Hippocampal formation (tissue), 2 donors: ENCODE results near the gene PRRT4.

ENCODE experiments used
- DNase-seq, 2 donors: peaks; one replicate each; lab custom pipeline; 2025; lab: John Stamatoyannopoulos, UW

Gene PRRT4

GRCh38 chr7:128374041-128374440 is 12.6 kb upstream of the PRRT4 start:
- no peak for DNase-seq

GRCh38 chr7:128373606-128374005 is 12.1 kb upstream of the PRRT4 start:
- DNase-seq = no peak

- DNase-seq = no peak
Observed at GRCh38 chr7:128370491-128370890, 9.0 kb upstream of the PRRT4 start.

- no peak for DNase-seq
Observed at GRCh38 chr7:128366986-128367385, 5.5 kb upstream of the PRRT4 start.

GRCh38 chr7:128366300-128366699 is 4.8 kb upstream of the PRRT4 start:
- DNase-seq = no peak

- no peak for DNase-seq
Observed at GRCh38 chr7:128365432-128365831, 3.9 kb upstream of the PRRT4 start.

- no peak for DNase-seq
Observed at GRCh38 chr7:128364166-128364870, 2.8 kb upstream of the PRRT4 start.

GRCh38 chr7:128363261-128363721 is 1.8 kb upstream of the PRRT4 start:
- DNase-seq = no peak

GRCh38 chr7:128362670-128363069 is 1.2 kb upstream of the PRRT4 start:
- no peak for DNase-seq

- DNase-seq = no peak
Observed at GRCh38 chr7:128360359-128360678, 1.2 kb downstream of the PRRT4 start.

GRCh38 chr7:128359939-128360338 is 1.6 kb downstream of the PRRT4 start:
- DNase-seq = no peak

GRCh38 chr7:128359336-128359735 is 2.2 kb downstream of the PRRT4 start:
- DNase-seq = no peak

GRCh38 chr7:128358233-128358632 is 3.3 kb downstream of the PRRT4 start:
- DNase-seq = no peak

GRCh38 chr7:128357217-128357613 is 4.3 kb downstream of the PRRT4 start:
- no peak for DNase-seq

GRCh38 chr7:128356546-128357216 is 4.8 kb downstream of the PRRT4 start:
- DNase-seq = no peak

GRCh38 chr7:128353610-128354009 is 7.9 kb downstream of the PRRT4 start:
- DNase-seq = no peak

- no peak for DNase-seq
Observed at GRCh38 chr7:128353189-128353588, 8.3 kb downstream of the PRRT4 start.

- no peak for DNase-seq
Observed at GRCh38 chr7:128352636-128353035, 8.9 kb downstream of the PRRT4 start.

- no peak for DNase-seq
Observed at GRCh38 chr7:128352153-128352537, 9.3 kb downstream of the PRRT4 start.

- DNase-seq = no peak
Observed at GRCh38 chr7:128351296-128352152, 10.0 kb downstream of the PRRT4 start.

GRCh38 chr7:128350708-128351295 is 10.7 kb downstream of the PRRT4 start:
- no peak for DNase-seq

GRCh38 chr7:128349466-128349825 is 12.0 kb downstream of the PRRT4 start:
- no peak for DNase-seq
